Measurements from ENCODE around the gene LMBRD2.

The LMBRD2 gene

GRCh38 chr5:36059571-36060419, 91.9 kb downstream of the LMBRD2 start:
- no peak for TF ChIP-seq CTCF (IDR thresholded peaks at IDR 0.05)

- TF ChIP-seq CTCF (IDR thresholded peaks at IDR 0.05), result no peak
Observed at GRCh38 chr5:36058776-36059175, 92.9 kb downstream of the LMBRD2 start.

GRCh38 chr5:36057386-36057785, 94.3 kb downstream of the LMBRD2 start:
- TF ChIP-seq CTCF (IDR thresholded peaks at IDR 0.05), result no peak

- no peak for TF ChIP-seq CTCF (IDR thresholded peaks at IDR 0.05)
Observed at GRCh38 chr5:36056422-36056821, 95.3 kb downstream of the LMBRD2 start.

GRCh38 chr5:36055984-36056383, 95.7 kb downstream of the LMBRD2 start:
- TF ChIP-seq CTCF (IDR thresholded peaks at IDR 0.05), result no peak

GRCh38 chr5:36054647-36055046, 97.0 kb downstream of the LMBRD2 start:
- no peak for TF ChIP-seq CTCF (IDR thresholded peaks at IDR 0.05)

- no peak for TF ChIP-seq CTCF (IDR thresholded peaks at IDR 0.05)
Observed at GRCh38 chr5:36052538-36052937, 99.1 kb downstream of the LMBRD2 start.
